ENCODE results near the gene CADPS2. TPM values are rescaled to one million over a fixed set of nuclear protein-coding genes. Genes with fewer than 3 reads are reported as not detected.

CADPS2 gene
- total RNA-seq, 4 donors from 2014 or later, result 27.3 to 154 (median 114) TPM

GRCh38 chr7:122492007-122492406, 394.3 kb downstream of the CADPS2 start:
- Histone ChIP-seq H3K27ac (replicated peaks in 1 of 4) (no peak overlapping the region), H3K4me3 (no peak overlapping the region), H3K4me1 (no peaks in the 10 kb centered on the region), H3K36me3 (no peaks in the 10 kb centered on the region), H3K9me3 (no peaks in the 10 kb centered on the region), H3K27me3 (no peaks in the 10 kb centered on the region)
- DNase-seq (ENCODE audit: extremely low spot score), result no peak
- 95% methylated on average over 6 of the region's 6 CpGs for WGBS
- no peak for TF ChIP-seq EP300 (IDR thresholded peaks at IDR 0.05)
- TF ChIP-seq POLR2A (IDR thresholded peaks at IDR 0.05; ENCODE audit: low read depth), result no peak
- no peak for TF ChIP-seq POLR2AphosphoS5 (IDR thresholded peaks at IDR 0.05)
- TF ChIP-seq CTCF (IDR thresholded peaks at IDR 0.05), result no peak
- intact Hi-C loops (cut with DNase I), result no loop called here

GRCh38 chr7:122488241-122488640, 398.0 kb downstream of the CADPS2 start:
- no peak for DNase-seq (ENCODE audit: extremely low spot score)
- Histone ChIP-seq H3K36me3 (no peaks in the 10 kb centered on the region), H3K4me1 (no peaks in the 10 kb centered on the region), H3K9me3 (no peaks in the 10 kb centered on the region), H3K27ac (replicated peaks in 1 of 4) (no peak overlapping the region), H3K27me3 (no peaks in the 10 kb centered on the region), H3K4me3 (no peak overlapping the region)
- 83% methylated on average over 3 of the region's 3 CpGs for WGBS
- intact Hi-C loops (cut with DNase I), result no loop called here
- TF ChIP-seq POLR2AphosphoS5 (IDR thresholded peaks at IDR 0.05), result no peak
- no peak for TF ChIP-seq POLR2A (IDR thresholded peaks at IDR 0.05; ENCODE audit: low read depth)
- no peak for TF ChIP-seq CTCF (IDR thresholded peaks at IDR 0.05)
- TF ChIP-seq EP300 (IDR thresholded peaks at IDR 0.05), result no peak

GRCh38 chr7:122487131-122487530, 399.1 kb downstream of the CADPS2 start:
- H3K36me3 ChIP-seq, result no peaks in the 10 kb centered on the region
- H3K4me1 ChIP-seq, result no peaks in the 10 kb centered on the region
- H3K27me3 ChIP-seq, result no peaks in the 10 kb centered on the region
- no peak overlapping the region for H3K27ac ChIP-seq (replicated peaks in 1 of 4)
- no peak for DNase-seq (ENCODE audit: extremely low spot score)
- H3K9me3 ChIP-seq, result no peaks in the 10 kb centered on the region
- intact Hi-C loops (cut with DNase I), result no loop called here
- H3K4me3 ChIP-seq, result no peak overlapping the region
- TF ChIP-seq POLR2A (IDR thresholded peaks at IDR 0.05; ENCODE audit: low read depth), result no peak
- TF ChIP-seq CTCF (IDR thresholded peaks at IDR 0.05), result no peak
- TF ChIP-seq POLR2AphosphoS5 (IDR thresholded peaks at IDR 0.05), result no peak
- no peak for TF ChIP-seq EP300 (IDR thresholded peaks at IDR 0.05)
- 98% methylated on average over 5 of the region's 5 CpGs for WGBS

- Histone ChIP-seq H3K27ac (replicated peaks in 1 of 4) (no peak overlapping the region), H3K4me1 (no peaks in the 10 kb centered on the region), H3K9me3 (no peaks in the 10 kb centered on the region), H3K27me3 (no peaks in the 10 kb centered on the region), H3K36me3 (peaks cover 0 to 9% (median 0%) of the 10 kb centered on the region in 4 donors), H3K4me3 (no peak overlapping the region)
- no peak for DNase-seq (ENCODE audit: extremely low spot score)
- intact Hi-C loops (cut with DNase I), result no loop called here
- TF ChIP-seq CTCF (IDR thresholded peaks at IDR 0.05), result no peak
- TF ChIP-seq POLR2A (IDR thresholded peaks at IDR 0.05; ENCODE audit: low read depth), result no peak
- TF ChIP-seq EP300 (IDR thresholded peaks at IDR 0.05), result no peak
- TF ChIP-seq POLR2AphosphoS5 (IDR thresholded peaks at IDR 0.05), result no peak
Measured at GRCh38 chr7:122485856-122486255, 400.4 kb downstream of the CADPS2 start.

- TF ChIP-seq CTCF (IDR thresholded peaks at IDR 0.05) (no peak), EP300 (IDR thresholded peaks at IDR 0.05) (no peak), POLR2AphosphoS5 (IDR thresholded peaks at IDR 0.05) (no peak), POLR2A (IDR thresholded peaks at IDR 0.05; ENCODE audit: low read depth) (no peak)
- intact Hi-C loops (cut with DNase I), result no loop called here
- Histone ChIP-seq H3K27ac (replicated peaks in 1 of 4) (no peak overlapping the region), H3K27me3 (no peaks in the 10 kb centered on the region), H3K4me1 (no peaks in the 10 kb centered on the region), H3K36me3 (peaks cover 0 to 9% (median 0%) of the 10 kb centered on the region in 4 donors), H3K9me3 (no peaks in the 10 kb centered on the region), H3K4me3 (no peak overlapping the region)
- WGBS, result 83% methylated on average over 4 of the region's 4 CpGs
- no peak for DNase-seq (ENCODE audit: extremely low spot score)
Measured at GRCh38 chr7:122482212-122482611, 404.0 kb downstream of the CADPS2 start.
